ENCODE measurements around the gene CRIP3.

Gene CRIP3

DNA sequence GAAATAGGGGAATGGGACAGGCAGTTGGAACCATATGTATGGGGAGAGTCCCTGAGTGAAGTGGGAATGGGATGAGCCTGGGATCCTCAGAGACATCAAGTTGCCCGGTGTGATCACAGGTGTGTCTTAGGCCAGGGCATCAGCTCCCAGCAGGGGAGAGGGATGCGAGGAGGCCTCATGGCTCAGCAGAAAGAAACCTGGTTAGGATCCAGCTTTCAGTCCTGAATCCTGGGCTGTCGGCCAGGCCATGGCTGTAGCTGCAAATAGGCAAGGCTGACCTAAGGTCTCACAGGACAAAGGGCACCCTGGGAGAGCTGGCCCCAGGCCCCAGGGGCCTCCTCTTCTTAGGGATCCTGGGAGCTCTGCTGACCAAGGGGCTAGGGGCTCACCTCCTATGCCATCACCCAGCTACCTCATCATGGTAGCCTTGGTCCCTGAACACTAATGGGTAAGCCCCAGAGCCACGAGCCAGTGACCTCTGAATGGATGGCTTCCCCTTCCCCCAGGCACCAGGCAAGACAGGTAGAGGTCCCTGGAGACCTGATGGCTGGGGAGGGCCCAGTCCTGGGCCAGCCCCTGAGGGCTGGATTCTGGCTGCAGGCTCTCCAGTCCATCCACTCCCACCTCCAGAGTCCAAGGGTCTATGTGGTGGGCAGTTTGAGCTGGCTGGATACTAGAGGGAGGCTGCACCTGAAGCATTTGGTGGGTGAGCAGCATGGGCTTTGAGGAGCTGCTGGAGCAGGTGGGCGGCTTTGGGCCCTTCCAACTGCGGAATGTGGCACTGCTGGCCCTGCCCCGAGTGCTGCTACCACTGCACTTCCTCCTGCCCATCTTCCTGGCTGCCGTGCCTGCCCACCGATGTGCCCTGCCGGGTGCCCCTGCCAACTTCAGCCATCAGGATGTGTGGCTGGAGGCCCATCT, 10.7 kb downstream of the CRIP3 start, which contains the start of gene SLC22A7:
SLC22A7 (plus strand) TSS at position 617 of the 921 bp plus-strand sequence; CDS start at position 716, 99 bp downstream.
- no peak for TF ChIP-seq CTCF (IDR thresholded peaks at IDR 0.05)
- Histone ChIP-seq H3K9me3 (ENCODE audit: control insufficient read depth, low read length) (no peaks in the 10 kb centered on the region), H2AFZ (no peak within 1 kb of the TSS), H3K9ac (no peak within 1 kb of the TSS), H3K4me1 (no peaks in the 10 kb centered on the region), H3K79me2 (no peaks in the 10 kb centered on the region), H3K27ac (no peak within 1 kb of the TSS), H3K4me2 (ENCODE audit: low read length) (no peak within 1 kb of the TSS), H3K27me3 (ENCODE audit: control insufficient read depth, insufficient read depth, low read length) (no peaks in the 10 kb centered on the region), H3K36me3 (ENCODE audit: control insufficient read depth, insufficient read depth, low read length) (no peaks in the 10 kb centered on the region), H3K4me3 (ENCODE audit: low read depth, low read length) (no peak within 1 kb of the TSS)

GRCh38 chr6:43296780-43297497, 11.7 kb downstream of the CRIP3 start:
- Histone ChIP-seq H3K27me3 (ENCODE audit: control insufficient read depth, insufficient read depth, low read length) (no peaks in the 10 kb centered on the region), H3K27ac (no peak overlapping the region)

DNA sequence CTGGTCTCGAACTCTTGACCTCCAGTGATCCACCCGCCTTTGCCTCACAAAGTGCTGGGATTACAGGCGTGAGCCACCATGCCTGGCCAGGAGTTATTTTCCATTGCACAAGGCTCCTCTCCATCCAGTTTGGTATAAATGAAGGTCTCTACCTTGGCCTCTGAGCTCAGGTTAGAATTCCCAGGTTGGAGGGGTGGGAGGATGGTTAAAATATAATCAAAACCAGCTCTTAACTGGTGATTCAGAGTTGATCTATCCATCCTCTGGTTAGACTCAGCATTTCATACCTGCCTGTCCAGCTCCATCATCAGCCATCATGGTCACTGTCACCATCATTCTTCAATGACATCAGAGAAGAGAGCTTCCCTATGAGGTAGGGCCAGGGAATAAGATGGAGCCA, 13.2 kb downstream of the CRIP3 start:
- H3K9me3 ChIP-seq (ENCODE audit: control insufficient read depth, low read length) = no peaks in the 10 kb centered on the region

More at GRCh38 chr6:43296780-43297497, 11.7 kb downstream of the CRIP3 start:
- no peak overlapping the region for H2AFZ ChIP-seq
- no peaks in the 10 kb centered on the region for H3K36me3 ChIP-seq (ENCODE audit: control insufficient read depth, insufficient read depth, low read length)
- no peak overlapping the region for H3K9ac ChIP-seq
- H3K4me3 ChIP-seq (ENCODE audit: low read depth, low read length) = no peak overlapping the region
- TF ChIP-seq CTCF (IDR thresholded peaks at IDR 0.05) = no peak
- no peaks in the 10 kb centered on the region for H3K9me3 ChIP-seq (ENCODE audit: control insufficient read depth, low read length)
- H3K79me2 ChIP-seq = no peaks in the 10 kb centered on the region
- H3K4me1 ChIP-seq = no peaks in the 10 kb centered on the region
- H3K4me2 ChIP-seq (ENCODE audit: low read length) = no peak overlapping the region

GRCh38 chr6:43294536-43294935, 14.1 kb downstream of the CRIP3 start:
- Histone ChIP-seq H3K9ac (no peak overlapping the region), H3K4me2 (ENCODE audit: low read length) (no peak overlapping the region), H3K36me3 (ENCODE audit: control insufficient read depth, insufficient read depth, low read length) (no peaks in the 10 kb centered on the region), H2AFZ (no peak overlapping the region), H3K4me1 (no peaks in the 10 kb centered on the region), H3K27me3 (ENCODE audit: control insufficient read depth, insufficient read depth, low read length) (no peaks in the 10 kb centered on the region), H3K79me2 (no peaks in the 10 kb centered on the region), H3K27ac (no peak overlapping the region), H3K9me3 (ENCODE audit: control insufficient read depth, low read length) (no peaks in the 10 kb centered on the region), H3K4me3 (ENCODE audit: low read depth, low read length) (no peak overlapping the region)
- no peak for TF ChIP-seq CTCF (IDR thresholded peaks at IDR 0.05)

More for the DNA sequence above, 13.2 kb downstream of the CRIP3 start:
- no peaks in the 10 kb centered on the region for H3K36me3 ChIP-seq (ENCODE audit: control insufficient read depth, insufficient read depth, low read length)
- no peak overlapping the region for H3K27ac ChIP-seq
- H3K27me3 ChIP-seq (ENCODE audit: control insufficient read depth, insufficient read depth, low read length) = no peaks in the 10 kb centered on the region
- H3K4me1 ChIP-seq = no peaks in the 10 kb centered on the region
- no peak overlapping the region for H2AFZ ChIP-seq
- H3K9ac ChIP-seq = no peak overlapping the region
- no peak overlapping the region for H3K4me2 ChIP-seq (ENCODE audit: low read length)
- no peak for TF ChIP-seq CTCF (IDR thresholded peaks at IDR 0.05)
- H3K79me2 ChIP-seq = no peaks in the 10 kb centered on the region
- no peak overlapping the region for H3K4me3 ChIP-seq (ENCODE audit: low read depth, low read length)
